NK-92 (cell line): ENCODE results near the gene KIF21A.

ENCODE experiments used
- DNase-seq: peaks from one replicate; lab custom pipeline; 2025; ENCODE audit not compliant: unreplicated experiment; lab: John Stamatoyannopoulos, UW

Gene KIF21A

GRCh38 chr12:39278426-39278825, 164.5 kb downstream of the KIF21A start:
- no peak for DNase-seq

GRCh38 chr12:39277416-39277815, 165.5 kb downstream of the KIF21A start:
- DNase-seq = no peak

- no peak for DNase-seq
Observed at GRCh38 chr12:39275846-39276245, 167.1 kb downstream of the KIF21A start.

GRCh38 chr12:39272871-39273655, 169.9 kb downstream of the KIF21A start:
- no peak for DNase-seq

GRCh38 chr12:39269492-39269891, 173.4 kb downstream of the KIF21A start:
- no peak for DNase-seq

GRCh38 chr12:39267886-39268285, 175.0 kb downstream of the KIF21A start:
- no peak for DNase-seq

GRCh38 chr12:39252628-39253027, 190.3 kb downstream of the KIF21A start:
- no peak for DNase-seq
